Activated naive CD4-positive, alpha-beta T cell treated with anti-CD3 and anti-CD28 coated beads, Interleukin-2, amount 50 U/mL, for 24 hours (primary cell): ENCODE data around the gene ZNF862.

Source experiments
- H3K27ac Mint-ChIP-seq: one replicate; pipeline ENCODE4 v1.8.0; 2021; ENCODE audit warnings: mild to moderate bottlenecking, mixed read lengths
- H3K27me3 Mint-ChIP-seq: one replicate; pipeline ENCODE4 v1.8.0; 2021; ENCODE audit warnings: mixed read lengths
- H3K36me3 Mint-ChIP-seq: one replicate; pipeline ENCODE4 v1.8.0; 2021; ENCODE audit warnings: mixed read lengths
- H3K4me1 Mint-ChIP-seq: one replicate; pipeline ENCODE4 v1.8.0; 2021; ENCODE audit warnings: mixed read lengths
- H3K4me3 Mint-ChIP-seq: one replicate; pipeline ENCODE4 v1.8.0; 2021; ENCODE audit warnings: mild to moderate bottlenecking, mixed read lengths
- H3K9me3 Mint-ChIP-seq: one replicate; pipeline ENCODE4 v1.8.0; 2021; ENCODE audit warnings: mixed read lengths

Gene ZNF862

GRCh38 chr7:149845257-149845980 is 7.2 kb downstream of the ZNF862 start:
- peak overlapping the region; percentile 36 for H3K27ac Mint-ChIP-seq
- H3K4me1 Mint-ChIP-seq: peaks cover 64% of the 10 kb centered on the region
- H3K4me3 Mint-ChIP-seq: peak overlapping the region; percentile 30

DNA sequence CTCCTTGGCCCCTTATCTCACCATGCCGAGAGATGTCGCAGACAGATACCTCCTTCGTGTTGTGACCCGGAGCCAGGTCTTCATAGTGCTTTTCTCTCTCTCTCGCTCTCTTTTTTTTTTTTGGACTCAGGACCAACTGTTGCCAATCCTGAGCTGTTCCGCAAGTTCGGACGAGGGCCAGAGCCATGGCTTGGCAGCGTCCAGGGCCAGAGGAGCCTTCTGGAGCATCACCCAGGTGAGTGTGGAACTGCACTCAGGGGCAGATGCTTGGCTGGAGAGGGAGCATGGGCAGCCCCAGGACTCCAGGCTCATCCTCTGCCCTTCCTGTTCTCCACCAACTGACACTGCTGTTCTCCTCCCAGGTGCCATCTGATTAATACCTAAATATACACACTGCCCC is 7.8 kb downstream of the ZNF862 start:
- Mint-ChIP-seq H3K4me1 (peaks cover 64% of the 10 kb centered on the region), H3K27me3 (no peaks in the 10 kb centered on the region), H3K27ac (peak overlapping the region; percentile 19)

More at GRCh38 chr7:149845257-149845980, 7.2 kb downstream of the ZNF862 start:
- peaks cover 4% of the 10 kb centered on the region for H3K36me3 Mint-ChIP-seq
- no peaks in the 10 kb centered on the region for H3K9me3 Mint-ChIP-seq
- no peaks in the 10 kb centered on the region for H3K27me3 Mint-ChIP-seq

DNA sequence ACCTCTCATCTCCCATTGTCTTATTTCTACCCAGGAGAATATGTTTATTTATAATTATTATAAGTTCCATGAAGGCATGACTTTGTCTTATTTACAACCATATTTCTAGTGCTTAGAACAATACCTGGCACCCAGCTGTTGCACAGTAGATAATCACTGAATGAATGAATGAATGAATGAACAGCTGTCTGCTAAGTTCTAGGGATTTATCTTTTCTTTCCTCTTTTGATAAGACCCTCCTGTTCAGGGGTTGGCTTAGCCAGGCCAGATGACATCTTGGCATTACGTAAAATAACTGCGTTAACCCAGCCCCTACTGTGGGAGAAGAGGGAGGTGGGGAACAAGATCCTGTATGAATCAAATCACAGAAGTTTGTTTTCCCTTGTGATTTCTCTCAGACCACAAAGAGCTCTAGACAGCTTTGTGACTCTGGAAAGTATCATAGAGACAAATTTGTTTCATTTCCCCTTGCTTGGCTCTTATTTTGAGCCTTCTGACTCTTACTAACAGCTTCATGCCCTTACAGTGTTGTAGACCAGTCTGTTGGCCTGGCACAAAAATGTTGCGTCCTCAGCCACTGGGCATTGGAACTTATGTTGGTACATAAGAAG is 8.4 kb downstream of the ZNF862 start:
- Mint-ChIP-seq H3K27ac (peak overlapping the region; percentile 43), H3K9me3 (no peaks in the 10 kb centered on the region), H3K27me3 (no peaks in the 10 kb centered on the region), H3K36me3 (peaks cover 2% of the 10 kb centered on the region), H3K4me3 (no peak overlapping the region), H3K4me1 (peaks cover 59% of the 10 kb centered on the region)

More for the DNA sequence above, 7.8 kb downstream of the ZNF862 start:
- no peaks in the 10 kb centered on the region for H3K9me3 Mint-ChIP-seq
- peaks cover 2% of the 10 kb centered on the region for H3K36me3 Mint-ChIP-seq
- H3K4me3 Mint-ChIP-seq: peak overlapping the region; percentile 30

- no peaks in the 10 kb centered on the region for H3K9me3 Mint-ChIP-seq
- H3K27me3 Mint-ChIP-seq: no peaks in the 10 kb centered on the region
- peaks cover 48% of the 10 kb centered on the region for H3K4me1 Mint-ChIP-seq
- H3K4me3 Mint-ChIP-seq: no peak overlapping the region
- H3K36me3 Mint-ChIP-seq: peaks cover 3% of the 10 kb centered on the region
- no peak overlapping the region for H3K27ac Mint-ChIP-seq
Observed at GRCh38 chr7:149849174-149849573, 11.0 kb downstream of the ZNF862 start.

DNA sequence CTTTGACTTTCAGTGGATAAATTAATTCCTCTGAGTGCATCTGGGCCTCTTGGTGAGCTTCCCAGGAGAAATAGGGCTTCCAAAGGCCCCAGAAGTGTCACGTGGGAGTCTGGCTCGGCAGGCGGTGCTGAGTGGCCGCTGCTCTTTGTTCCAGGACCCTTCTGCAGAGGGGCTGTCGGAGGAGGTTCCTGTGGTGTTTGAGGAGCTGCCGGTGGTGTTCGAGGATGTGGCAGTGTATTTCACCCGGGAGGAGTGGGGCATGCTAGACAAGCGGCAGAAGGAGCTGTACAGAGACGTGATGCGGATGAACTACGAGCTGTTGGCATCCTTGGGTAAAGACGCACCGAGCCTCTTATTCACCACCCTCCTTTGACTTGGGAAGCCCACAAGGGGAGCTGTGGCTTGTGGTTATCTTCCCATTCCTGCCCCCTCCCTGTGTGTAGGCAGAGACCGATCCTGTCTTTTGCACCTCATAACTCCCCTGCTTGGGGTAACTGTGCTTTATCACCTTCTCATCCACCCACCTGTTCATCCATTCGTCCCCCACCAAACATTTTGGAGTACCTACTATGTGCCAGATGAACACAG is 11.9 kb downstream of the ZNF862 start:
- H3K27ac Mint-ChIP-seq: no peak overlapping the region
- H3K27me3 Mint-ChIP-seq: no peaks in the 10 kb centered on the region
- peaks cover 50% of the 10 kb centered on the region for H3K4me1 Mint-ChIP-seq
- H3K4me3 Mint-ChIP-seq: no peak overlapping the region
- H3K36me3 Mint-ChIP-seq: peaks cover 3% of the 10 kb centered on the region
- no peaks in the 10 kb centered on the region for H3K9me3 Mint-ChIP-seq

DNA sequence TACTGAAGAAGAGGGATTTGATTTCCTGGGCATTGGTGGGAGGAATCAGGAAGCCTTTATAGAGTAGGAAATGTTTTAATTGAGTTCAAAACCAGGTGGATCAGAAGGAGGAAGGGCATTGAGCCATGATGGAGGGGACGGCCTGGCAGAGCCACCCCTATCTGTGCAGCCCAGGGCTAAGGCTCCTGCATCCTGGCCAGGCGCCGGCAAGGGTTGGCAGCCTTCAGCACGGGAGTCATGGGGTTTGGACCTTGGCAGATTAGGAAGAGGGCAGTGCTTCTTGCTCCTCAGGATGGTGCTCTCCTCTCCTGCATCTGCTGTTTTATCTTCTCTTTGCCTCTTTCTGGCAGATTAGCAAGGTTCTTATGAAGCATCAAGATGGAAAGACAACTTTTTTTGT is 12.5 kb downstream of the ZNF862 start:
- no peak overlapping the region for H3K27ac Mint-ChIP-seq
- H3K9me3 Mint-ChIP-seq: no peaks in the 10 kb centered on the region
- peaks cover 51% of the 10 kb centered on the region for H3K4me1 Mint-ChIP-seq
- H3K4me3 Mint-ChIP-seq: no peak overlapping the region
- H3K36me3 Mint-ChIP-seq: peaks cover 3% of the 10 kb centered on the region
- H3K27me3 Mint-ChIP-seq: no peaks in the 10 kb centered on the region

DNA sequence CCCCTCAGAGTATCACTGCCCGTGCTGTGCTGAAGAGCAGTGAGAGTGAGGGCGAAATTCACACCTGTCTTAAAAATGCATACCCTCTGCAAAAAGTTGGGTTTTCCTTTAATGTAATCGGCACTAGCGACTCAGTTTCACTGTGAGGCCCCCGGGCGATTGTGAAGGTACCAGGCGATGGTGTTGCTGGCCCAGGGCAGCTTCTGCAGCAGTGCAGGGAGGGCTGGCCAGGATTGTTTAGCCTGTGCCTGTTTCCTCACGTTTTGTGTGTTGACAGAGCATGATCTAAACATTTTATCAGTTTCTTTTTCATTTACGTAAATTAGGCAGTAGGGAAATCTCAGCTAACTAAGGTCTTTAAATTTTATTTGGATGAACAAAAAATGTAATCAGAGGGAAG is 13.3 kb downstream of the ZNF862 start:
- Mint-ChIP-seq H3K4me3 (no peak overlapping the region), H3K27me3 (no peaks in the 10 kb centered on the region), H3K4me1 (peaks cover 51% of the 10 kb centered on the region), H3K36me3 (peaks cover 3% of the 10 kb centered on the region), H3K9me3 (no peaks in the 10 kb centered on the region), H3K27ac (no peak overlapping the region)

DNA sequence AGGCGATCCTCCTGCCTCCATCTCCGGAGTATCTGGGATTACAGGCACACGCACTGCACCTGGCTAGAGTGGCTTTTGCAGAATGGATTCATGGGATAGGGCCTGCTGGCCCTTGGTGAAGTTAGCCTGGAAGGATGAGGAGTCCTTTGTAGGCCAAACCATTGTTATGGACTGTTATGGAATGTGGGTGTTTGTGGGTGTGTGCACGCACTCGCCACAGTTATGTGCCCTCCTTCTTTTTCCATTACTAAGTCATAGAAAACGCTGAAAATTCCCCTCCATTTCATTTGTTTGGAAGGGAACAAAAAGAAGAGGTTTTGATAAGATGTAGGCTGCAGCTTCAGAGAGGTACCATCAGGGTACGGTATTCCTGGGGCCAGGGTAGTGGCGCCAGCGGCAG is 15.0 kb downstream of the ZNF862 start:
- H3K27me3 Mint-ChIP-seq: no peaks in the 10 kb centered on the region
- peaks cover 58% of the 10 kb centered on the region for H3K4me1 Mint-ChIP-seq
- H3K4me3 Mint-ChIP-seq: no peak overlapping the region
- H3K9me3 Mint-ChIP-seq: no peaks in the 10 kb centered on the region
- H3K27ac Mint-ChIP-seq: no peak overlapping the region
- peaks cover 3% of the 10 kb centered on the region for H3K36me3 Mint-ChIP-seq

- Mint-ChIP-seq H3K27ac (no peak overlapping the region), H3K27me3 (no peaks in the 10 kb centered on the region), H3K9me3 (no peaks in the 10 kb centered on the region), H3K4me1 (peaks cover 60% of the 10 kb centered on the region), H3K4me3 (peak overlapping the region; percentile 63), H3K36me3 (peaks cover 7% of the 10 kb centered on the region)
Observed at GRCh38 chr7:149854611-149855360, 16.6 kb downstream of the ZNF862 start.

GRCh38 chr7:149855361-149856305 is 17.5 kb downstream of the ZNF862 start:
- peaks cover 10% of the 10 kb centered on the region for H3K36me3 Mint-ChIP-seq
- peak overlapping the region; percentile 77 for H3K27ac Mint-ChIP-seq
- H3K27me3 Mint-ChIP-seq: no peaks in the 10 kb centered on the region
- H3K4me1 Mint-ChIP-seq: peaks cover 52% of the 10 kb centered on the region
- H3K4me3 Mint-ChIP-seq: peak overlapping the region; percentile 63
- H3K9me3 Mint-ChIP-seq: no peaks in the 10 kb centered on the region

GRCh38 chr7:149856583-149856982 is 18.4 kb downstream of the ZNF862 start:
- Mint-ChIP-seq H3K27ac (peak overlapping the region; percentile 83), H3K9me3 (no peaks in the 10 kb centered on the region), H3K27me3 (no peaks in the 10 kb centered on the region), H3K4me1 (peaks cover 47% of the 10 kb centered on the region), H3K4me3 (peak overlapping the region; percentile 57), H3K36me3 (peaks cover 12% of the 10 kb centered on the region)

- H3K36me3 Mint-ChIP-seq: peaks cover 10% of the 10 kb centered on the region
- peaks cover 59% of the 10 kb centered on the region for H3K4me1 Mint-ChIP-seq
- no peak overlapping the region for H3K4me3 Mint-ChIP-seq
- H3K27ac Mint-ChIP-seq: no peak overlapping the region
- no peaks in the 10 kb centered on the region for H3K9me3 Mint-ChIP-seq
- H3K27me3 Mint-ChIP-seq: no peaks in the 10 kb centered on the region
Observed at GRCh38 chr7:149859369-149859768, 21.2 kb downstream of the ZNF862 start.

GRCh38 chr7:149859876-149860275 is 21.7 kb downstream of the ZNF862 start:
- H3K27ac Mint-ChIP-seq: no peak overlapping the region
- H3K4me1 Mint-ChIP-seq: peaks cover 59% of the 10 kb centered on the region
- peaks cover 10% of the 10 kb centered on the region for H3K36me3 Mint-ChIP-seq
- no peaks in the 10 kb centered on the region for H3K27me3 Mint-ChIP-seq
- H3K4me3 Mint-ChIP-seq: no peak overlapping the region
- H3K9me3 Mint-ChIP-seq: no peaks in the 10 kb centered on the region

DNA sequence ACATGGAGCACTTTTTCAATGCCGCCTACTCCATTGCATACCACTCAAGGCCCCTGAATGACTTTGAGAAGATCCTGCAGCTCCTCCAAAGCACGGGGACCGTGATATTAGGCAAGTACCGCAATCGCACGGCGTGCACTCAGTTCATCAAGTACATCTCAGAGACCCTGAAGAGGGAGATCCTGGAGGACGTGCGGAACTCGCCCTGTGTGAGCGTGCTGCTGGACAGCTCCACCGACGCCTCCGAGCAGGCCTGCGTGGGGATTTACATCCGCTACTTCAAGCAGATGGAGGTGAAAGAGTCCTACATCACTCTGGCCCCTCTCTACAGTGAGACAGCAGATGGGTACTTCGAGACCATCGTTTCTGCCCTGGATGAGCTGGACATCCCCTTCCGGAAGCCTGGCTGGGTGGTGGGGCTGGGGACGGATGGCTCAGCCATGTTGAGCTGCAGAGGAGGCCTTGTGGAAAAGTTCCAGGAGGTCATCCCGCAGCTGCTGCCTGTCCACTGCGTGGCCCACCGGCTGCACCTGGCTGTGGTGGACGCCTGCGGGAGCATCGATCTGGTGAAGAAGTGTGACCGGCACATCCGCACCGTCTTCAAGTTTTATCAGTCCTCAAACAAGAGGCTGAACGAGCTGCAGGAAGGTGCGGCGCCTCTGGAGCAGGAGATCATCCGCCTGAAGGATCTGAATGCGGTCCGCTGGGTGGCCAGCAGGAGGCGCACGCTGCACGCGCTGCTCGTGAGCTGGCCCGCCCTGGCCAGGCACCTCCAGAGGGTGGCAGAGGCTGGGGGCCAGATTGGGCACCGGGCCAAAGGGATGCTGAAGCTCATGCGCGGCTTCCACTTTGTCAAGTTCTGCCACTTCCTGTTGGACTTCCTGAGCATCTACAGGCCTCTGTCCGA is 22.9 kb downstream of the ZNF862 start:
- H3K36me3 Mint-ChIP-seq: peaks cover 10% of the 10 kb centered on the region
- H3K9me3 Mint-ChIP-seq: no peaks in the 10 kb centered on the region
- H3K4me1 Mint-ChIP-seq: peaks cover 59% of the 10 kb centered on the region
- no peaks in the 10 kb centered on the region for H3K27me3 Mint-ChIP-seq
- peak overlapping the region; percentile 10 for H3K27ac Mint-ChIP-seq
- H3K4me3 Mint-ChIP-seq: no peak overlapping the region
